Measurements from ENCODE around the gene GALNT13. TPM values are rescaled to one million over a fixed set of nuclear protein-coding genes. Genes with fewer than 3 reads are reported as not detected.
"Not testable (repeated sequence)": the region's sequence is repeated elsewhere in the genome, so short reads cannot be mapped to it uniquely, and the experiment has no call there.

Gene GALNT13
- total RNA-seq, 2 donors from 2014 or later: 0.33 to 5.7 TPM

DNA sequence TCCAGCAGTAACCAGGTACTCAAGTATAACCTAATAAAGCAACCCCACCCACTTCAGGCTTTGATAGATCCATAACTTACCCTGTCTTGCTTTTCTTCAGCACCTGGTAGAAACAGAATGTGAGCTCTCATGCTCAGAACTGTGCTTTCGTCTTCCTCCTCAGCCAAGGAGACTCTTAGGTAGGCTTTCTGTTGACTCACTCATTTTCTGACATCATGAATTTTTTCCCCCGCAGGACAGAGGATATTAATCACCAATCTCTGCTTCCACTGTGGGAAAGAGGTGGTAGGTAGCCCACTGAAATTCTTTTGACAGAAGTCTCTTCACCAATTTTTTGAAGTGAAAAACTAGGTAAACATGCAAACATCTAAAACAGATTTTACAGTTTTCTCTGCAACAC, 585.6 kb downstream of the GALNT13 start:
- DNase-seq: no peak
- H3K36me3 ChIP-seq (replicated peaks in 1 of 2; ENCODE audit: insufficient read depth in 1 of 2, low read depth in 2 of 2): no peaks in the 10 kb centered on the region
- no peak overlapping the region for H3K27ac ChIP-seq
- H3K9me3 ChIP-seq: no peaks in the 10 kb centered on the region
- 52 to 62% methylated on average over 2 of the region's 2 CpGs for WGBS, 2 donors
- no peaks in the 10 kb centered on the region for H3K27me3 ChIP-seq
- intact Hi-C loops (cut with DNase I): no loop called here
- H3K4me3 ChIP-seq: no peak overlapping the region
- TF ChIP-seq, protein P1, sequence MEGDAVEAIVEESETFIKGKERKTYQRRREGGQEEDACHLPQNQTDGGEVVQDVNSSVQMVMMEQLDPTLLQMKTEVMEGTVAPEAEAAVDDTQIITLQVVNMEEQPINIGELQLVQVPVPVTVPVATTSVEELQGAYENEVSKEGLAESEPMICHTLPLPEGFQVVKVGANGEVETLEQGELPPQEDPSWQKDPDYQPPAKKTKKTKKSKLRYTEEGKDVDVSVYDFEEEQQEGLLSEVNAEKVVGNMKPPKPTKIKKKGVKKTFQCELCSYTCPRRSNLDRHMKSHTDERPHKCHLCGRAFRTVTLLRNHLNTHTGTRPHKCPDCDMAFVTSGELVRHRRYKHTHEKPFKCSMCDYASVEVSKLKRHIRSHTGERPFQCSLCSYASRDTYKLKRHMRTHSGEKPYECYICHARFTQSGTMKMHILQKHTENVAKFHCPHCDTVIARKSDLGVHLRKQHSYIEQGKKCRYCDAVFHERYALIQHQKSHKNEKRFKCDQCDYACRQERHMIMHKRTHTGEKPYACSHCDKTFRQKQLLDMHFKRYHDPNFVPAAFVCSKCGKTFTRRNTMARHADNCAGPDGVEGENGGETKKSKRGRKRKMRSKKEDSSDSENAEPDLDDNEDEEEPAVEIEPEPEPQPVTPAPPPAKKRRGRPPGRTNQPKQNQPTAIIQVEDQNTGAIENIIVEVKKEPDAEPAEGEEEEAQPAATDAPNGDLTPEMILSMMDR (IDR thresholded peaks at IDR 0.05): no peak
- no peak for TF ChIP-seq POLR2A (IDR thresholded peaks at IDR 0.05)
- no peaks in the 10 kb centered on the region for H3K4me1 ChIP-seq
- no peak for ATAC-seq

DNA sequence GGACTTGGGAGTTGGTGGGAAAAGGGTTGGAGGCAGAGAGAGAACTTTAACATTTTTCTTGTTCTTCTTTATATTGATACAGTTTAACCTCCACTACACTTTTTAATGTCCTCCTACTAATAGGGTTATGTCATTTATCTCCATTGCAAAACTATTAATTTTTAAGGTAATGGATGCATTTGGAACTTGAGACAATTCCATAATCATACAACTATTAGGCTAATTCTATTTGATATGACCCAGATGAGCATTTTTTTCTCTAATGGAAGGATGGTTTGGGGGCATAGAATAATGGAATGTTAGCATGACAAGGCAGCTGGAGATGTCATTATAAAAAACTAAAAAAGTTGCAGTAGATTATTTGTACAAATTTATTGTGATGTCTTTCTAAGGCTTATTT, 587.6 kb downstream of the GALNT13 start:
- Histone ChIP-seq H3K9me3 (no peaks in the 10 kb centered on the region), H3K36me3 (replicated peaks in 1 of 2; ENCODE audit: insufficient read depth in 1 of 2, low read depth in 2 of 2) (no peaks in the 10 kb centered on the region), H3K4me3 (no peak overlapping the region), H3K4me1 (no peaks in the 10 kb centered on the region), H3K27ac (no peak overlapping the region), H3K27me3 (no peaks in the 10 kb centered on the region)
- no peak for TF ChIP-seq POLR2A (IDR thresholded peaks at IDR 0.05)
- TF ChIP-seq, protein P1 (IDR thresholded peaks at IDR 0.05): no peak
- ATAC-seq: no peak
- intact Hi-C loops (cut with DNase I): no loop called here
- DNase-seq: no peak

DNA sequence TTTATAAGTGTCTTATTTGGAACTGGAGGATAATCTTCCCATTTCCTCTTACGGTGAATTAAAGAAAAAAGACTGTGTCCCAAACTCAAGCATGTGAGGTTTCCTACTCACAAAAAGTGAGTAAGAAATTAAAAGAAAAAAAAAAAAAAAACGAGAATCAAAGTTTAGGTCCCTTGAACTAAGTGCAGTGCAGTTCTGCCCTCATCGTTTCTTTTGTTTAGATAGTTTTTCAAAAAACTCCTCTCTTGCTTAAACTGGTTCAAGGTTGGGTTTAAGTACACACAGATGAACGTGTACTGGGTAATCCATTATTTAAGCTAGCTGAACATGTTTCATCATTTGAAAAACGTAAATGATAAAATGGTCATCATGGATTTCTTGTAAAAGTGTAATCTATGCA, 590.9 kb downstream of the GALNT13 start:
- Histone ChIP-seq H3K27ac (no peak overlapping the region), H3K4me3 (no peak overlapping the region), H3K9me3 (no peaks in the 10 kb centered on the region), H3K36me3 (replicated peaks in 1 of 2; ENCODE audit: insufficient read depth in 1 of 2, low read depth in 2 of 2) (no peaks in the 10 kb centered on the region), H3K27me3 (no peaks in the 10 kb centered on the region), H3K4me1 (no peaks in the 10 kb centered on the region)
- ATAC-seq (no peak), DNase-seq (no peak)
- intact Hi-C loops (cut with DNase I): no loop called here
- WGBS, 2 donors: 38 to 45% methylated on average over 5 of the region's 5 CpGs
- TF ChIP-seq, protein P1 (IDR thresholded peaks at IDR 0.05): no peak
- no peak for TF ChIP-seq POLR2A (IDR thresholded peaks at IDR 0.05)

DNA sequence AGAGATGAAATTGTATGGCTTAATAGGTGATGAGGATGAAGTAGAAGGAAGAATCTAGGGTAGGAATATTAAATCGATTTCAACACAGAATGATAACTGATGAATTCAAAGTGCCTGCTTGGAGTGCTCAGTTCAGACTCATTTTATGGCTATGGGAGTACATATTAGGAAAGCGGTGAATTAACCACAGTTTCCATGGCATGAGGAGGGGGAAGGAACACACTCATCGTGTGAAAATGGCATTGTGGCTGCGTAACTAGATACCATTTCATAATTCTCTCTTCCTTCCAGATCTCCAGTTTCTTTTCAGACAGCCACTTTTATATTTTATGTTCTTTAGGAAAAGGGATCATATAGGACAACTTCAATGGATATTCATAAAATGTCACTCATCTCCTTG, 594.5 kb downstream of the GALNT13 start:
- Histone ChIP-seq H3K4me3 (no peak overlapping the region), H3K27me3 (no peaks in the 10 kb centered on the region), H3K4me1 (no peaks in the 10 kb centered on the region), H3K27ac (no peak overlapping the region), H3K9me3 (no peaks in the 10 kb centered on the region), H3K36me3 (replicated peaks in 1 of 2; ENCODE audit: insufficient read depth in 1 of 2, low read depth in 2 of 2) (no peaks in the 10 kb centered on the region)
- WGBS, 2 donors: 73 to 85% methylated on average over 4 of the region's 4 CpGs
- no peak for DNase-seq
- intact Hi-C loops (cut with DNase I): no loop called here
- TF ChIP-seq POLR2A (IDR thresholded peaks at IDR 0.05): no peak
- TF ChIP-seq, protein P1 (IDR thresholded peaks at IDR 0.05): no peak
- no peak for ATAC-seq

DNA sequence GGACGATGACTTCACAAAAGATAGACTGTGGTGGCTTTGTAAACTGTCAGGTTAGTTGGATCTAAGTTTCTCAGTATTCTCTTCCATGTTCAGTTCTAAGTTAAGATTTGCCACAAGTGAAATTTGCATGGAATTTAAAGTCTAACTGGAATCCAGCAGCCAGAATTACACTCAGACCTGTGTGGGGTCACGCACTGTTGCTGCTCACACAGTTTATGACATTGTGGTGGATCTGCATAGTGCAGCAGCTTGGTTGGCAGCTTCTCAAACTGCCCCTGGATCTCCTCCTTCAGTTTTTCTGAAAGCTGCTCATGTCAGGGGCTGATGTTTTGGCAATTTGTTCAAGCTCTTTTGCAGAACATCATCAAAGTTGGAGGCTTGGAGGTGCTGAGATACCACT, 598.7 kb downstream of the GALNT13 start:
- no peaks in the 10 kb centered on the region for H3K36me3 ChIP-seq (replicated peaks in 1 of 2; ENCODE audit: insufficient read depth in 1 of 2, low read depth in 2 of 2)
- intact Hi-C loops (cut with DNase I): no loop called here
- DNase-seq (no peak), ATAC-seq (no peak)
- H3K4me1 ChIP-seq: no peaks in the 10 kb centered on the region
- TF ChIP-seq, protein P1 (IDR thresholded peaks at IDR 0.05): no peak
- no peak for TF ChIP-seq POLR2A (IDR thresholded peaks at IDR 0.05)
- WGBS, 2 donors: 71 to 90% methylated on average over 2 of the region's 2 CpGs
- no peaks in the 10 kb centered on the region for H3K9me3 ChIP-seq
- no peak overlapping the region for H3K4me3 ChIP-seq
- no peaks in the 10 kb centered on the region for H3K27me3 ChIP-seq
- no peak overlapping the region for H3K27ac ChIP-seq

DNA sequence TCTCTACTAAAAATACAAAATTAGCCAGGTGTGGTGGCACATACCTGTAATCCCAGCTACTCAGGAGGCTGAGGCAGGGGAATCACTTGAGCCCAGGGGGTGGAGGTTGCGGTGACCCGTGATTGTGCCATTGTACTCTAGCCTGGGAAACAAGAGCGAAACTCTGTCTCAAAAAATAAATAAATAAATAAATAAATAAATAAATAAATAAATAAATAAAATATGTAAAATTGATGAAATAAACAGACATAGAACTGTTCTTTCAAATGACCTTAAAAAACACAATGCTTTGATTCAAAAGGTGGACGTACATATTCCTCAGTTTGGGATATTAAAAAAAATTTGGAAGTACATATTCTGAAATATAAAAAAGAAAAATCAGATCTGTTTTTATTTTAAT, 599.8 kb downstream of the GALNT13 start:
- H3K9me3 ChIP-seq; H3K27me3 ChIP-seq; H3K4me1 ChIP-seq; intact Hi-C loops (cut with DNase I); H3K36me3 ChIP-seq (replicated peaks in 1 of 2; ENCODE audit: insufficient read depth in 1 of 2, low read depth in 2 of 2); H3K27ac ChIP-seq; ATAC-seq; H3K4me3 ChIP-seq; DNase-seq: not testable (repeated sequence)
- 90 to 96% methylated on average over 4 of the region's 4 CpGs for WGBS, 2 donors
